ENCODE data around the gene FAM3B.

- TF ChIP-seq, protein P1, sequence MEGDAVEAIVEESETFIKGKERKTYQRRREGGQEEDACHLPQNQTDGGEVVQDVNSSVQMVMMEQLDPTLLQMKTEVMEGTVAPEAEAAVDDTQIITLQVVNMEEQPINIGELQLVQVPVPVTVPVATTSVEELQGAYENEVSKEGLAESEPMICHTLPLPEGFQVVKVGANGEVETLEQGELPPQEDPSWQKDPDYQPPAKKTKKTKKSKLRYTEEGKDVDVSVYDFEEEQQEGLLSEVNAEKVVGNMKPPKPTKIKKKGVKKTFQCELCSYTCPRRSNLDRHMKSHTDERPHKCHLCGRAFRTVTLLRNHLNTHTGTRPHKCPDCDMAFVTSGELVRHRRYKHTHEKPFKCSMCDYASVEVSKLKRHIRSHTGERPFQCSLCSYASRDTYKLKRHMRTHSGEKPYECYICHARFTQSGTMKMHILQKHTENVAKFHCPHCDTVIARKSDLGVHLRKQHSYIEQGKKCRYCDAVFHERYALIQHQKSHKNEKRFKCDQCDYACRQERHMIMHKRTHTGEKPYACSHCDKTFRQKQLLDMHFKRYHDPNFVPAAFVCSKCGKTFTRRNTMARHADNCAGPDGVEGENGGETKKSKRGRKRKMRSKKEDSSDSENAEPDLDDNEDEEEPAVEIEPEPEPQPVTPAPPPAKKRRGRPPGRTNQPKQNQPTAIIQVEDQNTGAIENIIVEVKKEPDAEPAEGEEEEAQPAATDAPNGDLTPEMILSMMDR (IDR thresholded peaks at IDR 0.05; ENCODE audit: low read depth, low read length) = no peak
- TF ChIP-seq EZH2phosphoT487 (IDR thresholded peaks at IDR 0.05; ENCODE audit: low read depth) = no peak
Observed at GRCh38 chr21:41406340-41406739, 89.7 kb downstream of the FAM3B start.

Data from OCI-LY3 (cell line).